HL-60 (cell line): Measurements from ENCODE around the gene TUBGCP6.

Experiments used
- DNase-seq, 2 experiments: peaks; one replicate each; pipeline ENCODE4 v3.0.0-alpha.2; 2010 to 2020; ENCODE audit warnings: low read depth in 1 of 2, low spot score in 1 of 2
- H3K27ac ChIP-seq: fragments of 250-450 bp; sonication (Bioruptor Pico); replicated peaks from 2 replicates; pipeline ENCODE4 v1.5.1; 2020; ENCODE audit warnings: mild to moderate bottlenecking, moderate library complexity
- H3K27me3 ChIP-seq: fragments of 250-450 bp; sonication (Bioruptor Pico); 2 replicates; pipeline ENCODE4 v1.5.1; 2021; ENCODE audit warnings: mild to moderate bottlenecking, moderate library complexity; ENCODE audit not compliant: insufficient read depth, poor library complexity, severe bottlenecking
- H3K4me3 ChIP-seq: replicated peaks from 2 replicates; pipeline ENCODE4 v1.5.1; 2011; ENCODE audit warnings: mild to moderate bottlenecking, control low read depth, low read length; ENCODE audit not compliant: insufficient read depth
- CTCF ChIP-seq: IDR thresholded peaks from one replicate; pipeline ENCODE4 v1.5.1; 2011; ENCODE audit warnings: low read length, control low read depth, inconsistent platforms; ENCODE audit not compliant: insufficient read depth
- GABPA ChIP-seq: IDR thresholded peaks from 2 replicates; pipeline ENCODE4 v1.6.1; 2012; ENCODE audit warnings: low read depth
- POLR2AphosphoS5 ChIP-seq: IDR thresholded peaks from 2 replicates; pipeline ENCODE4 v1.6.1; 2012; ENCODE audit warnings: low read depth
- REST ChIP-seq: IDR thresholded peaks from 2 replicates; pipeline ENCODE4 v1.6.1; 2012; ENCODE audit warnings: low read depth; ENCODE audit not compliant: insufficient replicate concordance
- SPI1 ChIP-seq: IDR thresholded peaks from 2 replicates; pipeline ENCODE4 v1.6.1; 2012; ENCODE audit warnings: low read depth, mild to moderate bottlenecking, borderline replicate concordance

The TUBGCP6 gene

GRCh38 chr22:50173983-50174355 lies 70.9 kb downstream of the TUBGCP6 start:
- Histone ChIP-seq H3K4me3 (no peak overlapping the region), H3K27ac (no peak overlapping the region), H3K27me3 (peaks cover 4% of the 10 kb centered on the region)
- TF ChIP-seq POLR2AphosphoS5 (no peak), SPI1 (no peak), REST (no peak), GABPA (no peak), CTCF (no peak)
- DNase-seq, result no peak

GRCh38 chr22:50173311-50173982 lies 71.4 kb downstream of the TUBGCP6 start:
- peak in 1 of 2 experiments; percentile 74 for DNase-seq
- Histone ChIP-seq H3K4me3 (no peak overlapping the region), H3K27ac (no peak overlapping the region), H3K27me3 (peaks cover 6% of the 10 kb centered on the region)
- TF ChIP-seq REST (no peak), SPI1 (peak; percentile 86), POLR2AphosphoS5 (no peak), CTCF (no peak), GABPA (no peak)

GRCh38 chr22:50171965-50172421 lies 72.8 kb downstream of the TUBGCP6 start:
- Histone ChIP-seq H3K27ac (no peak overlapping the region), H3K27me3 (peaks cover 6% of the 10 kb centered on the region), H3K4me3 (no peak overlapping the region)
- DNase-seq, result no peak
- TF ChIP-seq POLR2AphosphoS5, result no peak
- TF ChIP-seq SPI1, result no peak
- TF ChIP-seq REST, result no peak
- no peak for TF ChIP-seq CTCF
- TF ChIP-seq GABPA, result no peak
